Measurements from ENCODE around the gene LPP. TPM values are rescaled to one million over a fixed set of nuclear protein-coding genes. Genes with fewer than 3 reads are reported as not detected.

The LPP gene
- total RNA-seq, 1 donor from 2014 or later = 96.7 TPM

DNA sequence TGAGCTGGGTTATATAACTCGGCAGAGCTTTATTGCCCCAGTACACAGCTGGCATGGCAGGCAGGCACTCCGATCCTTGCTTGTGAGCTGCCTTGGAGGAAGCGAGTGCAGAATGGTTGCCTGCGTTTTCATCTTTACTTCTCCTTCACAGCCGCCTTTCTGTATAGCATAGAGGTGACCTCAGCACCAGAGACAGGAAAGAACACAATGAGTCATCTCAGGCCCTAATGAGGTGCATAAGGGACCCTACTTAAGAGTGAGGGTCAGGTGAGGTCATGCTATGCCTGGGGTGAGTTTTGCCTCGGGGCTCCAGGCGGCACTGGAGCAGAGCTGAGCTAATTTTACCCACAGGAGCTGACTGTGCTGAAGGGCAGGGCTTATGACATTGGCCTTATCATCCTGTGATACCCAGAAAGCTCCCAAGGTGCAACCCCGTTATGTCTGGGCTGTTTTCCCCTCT, 43.5 kb downstream of the LPP start:
- Mint-ChIP-seq H3K4me1 (ENCODE audit: unreplicated experiment) (peaks cover 36% of the 10 kb centered on the region), H3K9me3 (peaks cover 10% of the 10 kb centered on the region), H3K36me3 (peaks cover 41% of the 10 kb centered on the region), H3K4me3 (no peak overlapping the region), H3K27ac (no peak overlapping the region), H3K27me3 (no peaks in the 10 kb centered on the region)
- TF ChIP-seq, protein P1, sequence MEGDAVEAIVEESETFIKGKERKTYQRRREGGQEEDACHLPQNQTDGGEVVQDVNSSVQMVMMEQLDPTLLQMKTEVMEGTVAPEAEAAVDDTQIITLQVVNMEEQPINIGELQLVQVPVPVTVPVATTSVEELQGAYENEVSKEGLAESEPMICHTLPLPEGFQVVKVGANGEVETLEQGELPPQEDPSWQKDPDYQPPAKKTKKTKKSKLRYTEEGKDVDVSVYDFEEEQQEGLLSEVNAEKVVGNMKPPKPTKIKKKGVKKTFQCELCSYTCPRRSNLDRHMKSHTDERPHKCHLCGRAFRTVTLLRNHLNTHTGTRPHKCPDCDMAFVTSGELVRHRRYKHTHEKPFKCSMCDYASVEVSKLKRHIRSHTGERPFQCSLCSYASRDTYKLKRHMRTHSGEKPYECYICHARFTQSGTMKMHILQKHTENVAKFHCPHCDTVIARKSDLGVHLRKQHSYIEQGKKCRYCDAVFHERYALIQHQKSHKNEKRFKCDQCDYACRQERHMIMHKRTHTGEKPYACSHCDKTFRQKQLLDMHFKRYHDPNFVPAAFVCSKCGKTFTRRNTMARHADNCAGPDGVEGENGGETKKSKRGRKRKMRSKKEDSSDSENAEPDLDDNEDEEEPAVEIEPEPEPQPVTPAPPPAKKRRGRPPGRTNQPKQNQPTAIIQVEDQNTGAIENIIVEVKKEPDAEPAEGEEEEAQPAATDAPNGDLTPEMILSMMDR (conservative IDR thresholded peaks at IDR 0.05) = no peak
- no peak for DNase-seq (ENCODE audit: extremely low spot score, unreplicated experiment)

DNA sequence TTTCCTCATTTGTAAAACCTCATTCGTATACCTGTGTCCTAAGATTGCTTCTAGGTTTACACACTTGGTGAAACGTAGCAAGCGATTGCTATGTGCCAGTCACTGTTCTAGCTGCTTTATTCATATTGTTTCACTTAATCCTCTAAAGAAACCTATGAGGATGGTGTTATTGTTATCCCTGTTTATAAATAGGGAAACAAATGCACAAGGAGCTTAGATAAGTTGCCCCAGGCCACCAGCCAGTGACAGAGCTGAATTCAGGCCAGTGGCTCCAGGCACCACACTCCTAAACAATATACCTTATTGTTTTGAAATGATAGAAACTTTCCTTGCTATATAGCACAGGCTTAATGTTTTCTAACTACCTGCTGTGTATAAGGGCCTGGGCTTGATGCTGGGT, 44.0 kb downstream of the LPP start:
- Mint-ChIP-seq H3K27me3 (no peaks in the 10 kb centered on the region), H3K9me3 (peaks cover 13% of the 10 kb centered on the region), H3K36me3 (peaks cover 36% of the 10 kb centered on the region), H3K4me1 (ENCODE audit: unreplicated experiment) (peaks cover 40% of the 10 kb centered on the region), H3K4me3 (no peak overlapping the region), H3K27ac (no peak overlapping the region)
- no peak for DNase-seq (ENCODE audit: extremely low spot score, unreplicated experiment)
- TF ChIP-seq, protein P1 (conservative IDR thresholded peaks at IDR 0.05) = no peak

DNA sequence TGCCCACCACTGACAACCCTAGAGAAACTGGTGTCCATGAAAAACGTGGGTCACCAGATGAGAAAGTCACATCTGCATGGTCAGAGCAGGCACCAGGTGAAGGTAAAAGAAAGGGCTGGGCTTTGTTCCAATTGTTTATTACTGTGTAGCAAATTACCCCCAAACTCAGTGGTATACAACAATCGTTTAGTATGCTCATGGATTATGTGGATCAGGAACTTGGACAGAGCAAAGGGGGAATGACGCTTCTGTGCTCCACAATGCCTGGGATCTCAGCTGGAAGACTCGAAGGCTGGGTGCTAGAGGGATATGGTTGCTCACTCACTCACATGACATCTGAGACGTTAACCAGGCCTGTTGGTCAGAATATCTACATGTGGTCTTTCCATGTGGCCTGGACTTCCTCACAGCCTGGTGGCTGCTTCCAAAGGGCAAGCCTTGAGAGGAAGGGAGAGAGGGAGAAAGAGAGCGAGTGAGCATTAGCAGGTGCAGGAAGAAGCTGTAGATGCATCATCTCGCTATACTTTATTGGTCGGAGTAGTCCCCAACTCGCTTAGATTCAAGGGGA, 44.9 kb downstream of the LPP start:
- peak overlapping the region; percentile 25 for H3K27ac Mint-ChIP-seq
- TF ChIP-seq, protein P1 (conservative IDR thresholded peaks at IDR 0.05) = no peak
- peaks cover 40% of the 10 kb centered on the region for H3K4me1 Mint-ChIP-seq (ENCODE audit: unreplicated experiment)
- no peaks in the 10 kb centered on the region for H3K27me3 Mint-ChIP-seq
- no peak for DNase-seq (ENCODE audit: extremely low spot score, unreplicated experiment)
- peaks cover 13% of the 10 kb centered on the region for H3K9me3 Mint-ChIP-seq
- H3K36me3 Mint-ChIP-seq = peaks cover 32% of the 10 kb centered on the region
- no peak overlapping the region for H3K4me3 Mint-ChIP-seq

DNA sequence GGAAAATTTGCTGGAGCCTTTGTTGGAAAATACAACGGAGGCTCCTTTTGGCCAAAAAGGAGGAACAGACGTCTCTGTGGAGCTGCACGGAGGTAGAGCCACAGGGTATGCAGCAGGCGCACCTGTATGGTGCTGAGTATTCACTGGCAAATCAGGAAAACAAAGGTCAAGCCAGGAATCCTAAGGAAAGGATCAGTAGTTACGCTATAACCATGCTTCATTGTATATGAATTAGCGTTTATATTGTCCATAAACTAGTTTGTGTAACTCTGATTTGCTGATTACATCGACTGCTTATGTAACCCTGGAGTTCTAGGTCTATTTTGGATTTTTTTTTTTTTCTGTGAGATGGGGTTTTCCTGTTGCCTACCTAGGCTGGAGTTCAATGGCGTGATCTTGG, 45.4 kb downstream of the LPP start:
- no peak overlapping the region for H3K4me3 Mint-ChIP-seq

DNA sequence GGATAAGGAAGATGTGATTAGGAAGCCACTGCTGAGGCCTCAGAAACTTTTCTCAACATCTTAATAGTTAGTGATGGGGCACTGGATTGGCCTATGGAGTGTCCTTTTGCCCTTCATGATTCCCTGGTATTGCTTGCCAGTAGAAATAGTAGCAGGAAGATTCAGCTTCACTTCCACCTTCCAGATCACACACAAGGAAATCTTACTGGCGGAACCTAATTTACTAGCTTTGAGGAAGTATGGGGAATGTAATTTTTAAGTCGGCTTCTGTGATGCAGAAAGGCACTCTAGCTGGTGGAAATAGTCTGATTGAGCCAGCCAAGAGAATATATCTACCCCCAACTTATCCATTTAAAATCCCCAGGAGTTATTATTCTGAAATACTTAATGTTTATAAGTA, 46.5 kb downstream of the LPP start:
- TF ChIP-seq, protein P1 (conservative IDR thresholded peaks at IDR 0.05) = no peak
- Mint-ChIP-seq H3K4me1 (ENCODE audit: unreplicated experiment) (peaks cover 38% of the 10 kb centered on the region), H3K36me3 (peaks cover 26% of the 10 kb centered on the region), H3K27me3 (no peaks in the 10 kb centered on the region), H3K27ac (no peak overlapping the region), H3K9me3 (peaks cover 13% of the 10 kb centered on the region), H3K4me3 (no peak overlapping the region)
- no peak for DNase-seq (ENCODE audit: extremely low spot score, unreplicated experiment)

More for the DNA sequence above, 45.4 kb downstream of the LPP start:
- Mint-ChIP-seq H3K27me3 (no peaks in the 10 kb centered on the region), H3K27ac (no peak overlapping the region), H3K4me1 (ENCODE audit: unreplicated experiment) (peaks cover 40% of the 10 kb centered on the region), H3K36me3 (peaks cover 26% of the 10 kb centered on the region), H3K9me3 (peaks cover 13% of the 10 kb centered on the region)
- DNase-seq (ENCODE audit: extremely low spot score, unreplicated experiment) = no peak
- TF ChIP-seq, protein P1 (conservative IDR thresholded peaks at IDR 0.05) = no peak

Measured in type B pancreatic cell (in vitro differentiated cells).